Cardiac fibroblast (primary cell): Measurements from ENCODE around the gene CPA1.

ENCODE experiments used
- DNase-seq, 2 donors: peaks; one replicate each; pipeline versions ENCODE4 v3.0.0 to v3.0.0-alpha.2; 2010; ENCODE audit warnings: low read depth in 2 of 2
- H3K4me3 ChIP-seq, 2 donors: replicated peaks in 1 of 2; 1 replicate in 1 of 2; 2 replicates in 1 of 2; pipeline ENCODE4 v1.5.1; 2011; ENCODE audit warnings: low read depth in 2 of 2, low read length in 2 of 2, mild to moderate bottlenecking in 2 of 2, moderate library complexity in 1 of 2
- CTCF ChIP-seq: IDR thresholded peaks from one replicate; pipeline ENCODE4 v1.5.1; 2011; ENCODE audit warnings: low read depth, mild to moderate bottlenecking, low read length, inconsistent platforms

The CPA1 gene

GRCh38 chr7:130346941-130347340, 33.4 kb upstream of the CPA1 start:
- no peak for DNase-seq
- no peak overlapping the region for H3K4me3 ChIP-seq
- TF ChIP-seq CTCF = no peak

- peak in 1 of 2 donors; percentile 22 for DNase-seq
- TF ChIP-seq CTCF = no peak
- H3K4me3 ChIP-seq = no peak overlapping the region
Measured at GRCh38 chr7:130349911-130350782, 30.1 kb upstream of the CPA1 start.

- no peak for DNase-seq
- no peak for TF ChIP-seq CTCF
- H3K4me3 ChIP-seq = no peak overlapping the region
Measured at GRCh38 chr7:130350945-130351790, 29.1 kb upstream of the CPA1 start.

- no peak overlapping the region for H3K4me3 ChIP-seq
- no peak for TF ChIP-seq CTCF
- no peak for DNase-seq
Measured at GRCh38 chr7:130351791-130352090, 28.6 kb upstream of the CPA1 start.

GRCh38 chr7:130352194-130353074, 27.9 kb upstream of the CPA1 start:
- no peak for TF ChIP-seq CTCF
- DNase-seq = peak; percentile 74 to 81
- H3K4me3 ChIP-seq = peak overlapping the region in 1 of 2 donors; percentile 13

- no peak overlapping the region for H3K4me3 ChIP-seq
- no peak for DNase-seq
Measured at GRCh38 chr7:130353196-130353595, 27.1 kb upstream of the CPA1 start.

More at GRCh38 chr7:130353196-130353595, 27.1 kb upstream of the CPA1 start:
- no peak for TF ChIP-seq CTCF
